ENCODE data around the gene FAM221B. TPM values are rescaled to one million over a fixed set of nuclear protein-coding genes. Genes with fewer than 3 reads are reported as not detected.
A peak's percentile ranks its signal among the peaks of the same experiment; 100 is the strongest.

FAM221B gene
- total RNA-seq, 3 donors from 2014 or later: not detected

DNA sequence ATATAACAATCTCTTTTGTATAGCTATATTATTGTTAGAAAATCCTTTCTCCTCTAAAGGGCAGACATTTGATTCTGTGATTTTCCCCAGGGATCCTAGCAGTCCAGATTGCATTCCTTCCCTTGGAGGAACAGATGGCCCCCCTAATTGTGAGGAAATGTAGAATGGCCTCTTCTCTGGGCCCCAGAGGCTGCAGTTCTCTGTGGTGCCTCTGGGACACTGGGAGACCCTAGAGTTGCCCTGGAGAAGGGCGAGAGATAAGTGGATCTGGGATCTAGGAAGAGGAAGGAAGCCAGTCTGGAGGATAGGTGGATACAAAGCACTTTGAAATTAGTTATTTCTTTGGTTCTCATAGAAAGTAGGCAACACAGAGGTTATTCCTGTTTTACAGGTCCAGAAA, 11.8 kb downstream of the FAM221B start:
- DNase-seq (no peak), ATAC-seq (no peak)
- H3K36me3 Mint-ChIP-seq (ENCODE audit: insufficient read depth): no peaks in the 10 kb centered on the region
- H3K9me3 Mint-ChIP-seq: no peaks in the 10 kb centered on the region
- peaks cover 2% of the 10 kb centered on the region for H3K27me3 Mint-ChIP-seq (ENCODE audit: low read depth)
- H3K4me3 Mint-ChIP-seq: peak overlapping the region; percentile 93
- H3K4me1 Mint-ChIP-seq (ENCODE audit: low read depth): peaks cover 30% of the 10 kb centered on the region

DNA sequence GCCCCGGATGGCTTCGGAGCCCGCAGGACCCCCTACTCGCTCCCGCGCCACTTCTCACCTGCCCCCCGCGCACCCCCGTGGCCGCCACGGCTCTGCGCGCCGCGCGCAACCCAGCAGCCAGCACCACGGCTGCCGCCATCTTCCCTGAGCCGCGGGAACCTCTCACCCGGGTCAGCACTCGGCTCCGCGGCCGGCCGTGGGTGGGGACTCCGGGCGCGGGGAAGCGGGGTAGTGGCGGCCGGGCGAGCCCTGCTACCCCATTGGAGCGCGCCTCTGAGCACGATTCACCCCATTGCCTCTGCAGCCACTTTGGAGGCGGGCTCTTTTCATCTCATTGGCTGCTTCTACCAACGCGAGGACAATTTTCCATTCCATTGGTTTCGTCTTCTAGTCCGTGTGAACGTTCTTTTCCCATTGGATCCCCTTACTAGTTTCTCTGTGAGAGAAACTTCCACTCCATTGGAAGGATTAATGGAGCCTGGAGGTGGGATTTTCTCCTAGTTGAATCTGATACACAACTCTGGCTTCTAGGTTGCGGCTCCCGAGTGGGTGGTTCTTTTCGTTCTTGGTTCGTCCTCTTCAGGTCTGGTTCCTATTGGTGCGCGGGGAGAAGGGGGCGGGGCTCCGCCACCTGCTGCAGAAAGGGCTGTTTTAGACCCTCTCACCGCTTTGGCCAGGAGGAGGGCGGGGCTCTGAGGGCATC, 13.5 kb downstream of the FAM221B start, which contains the start of gene HINT2:
Gene HINT2, minus strand, starts transcription at position 202 of the 703 bp plus-strand sequence. Its CDS starts 63 bp downstream, at position 139.
- peaks cover 32% of the 10 kb centered on the region for H3K4me1 Mint-ChIP-seq (ENCODE audit: low read depth)
- H3K27me3 Mint-ChIP-seq (ENCODE audit: low read depth): peaks cover 2% of the 10 kb centered on the region
- DNase-seq (peak; percentile 95), ATAC-seq (peak; percentile 87 to 90)
- no peaks in the 10 kb centered on the region for H3K9me3 Mint-ChIP-seq
- peak within 1 kb of the TSS; percentile 93 for H3K4me3 Mint-ChIP-seq
- no peaks in the 10 kb centered on the region for H3K36me3 Mint-ChIP-seq (ENCODE audit: insufficient read depth)

DNA sequence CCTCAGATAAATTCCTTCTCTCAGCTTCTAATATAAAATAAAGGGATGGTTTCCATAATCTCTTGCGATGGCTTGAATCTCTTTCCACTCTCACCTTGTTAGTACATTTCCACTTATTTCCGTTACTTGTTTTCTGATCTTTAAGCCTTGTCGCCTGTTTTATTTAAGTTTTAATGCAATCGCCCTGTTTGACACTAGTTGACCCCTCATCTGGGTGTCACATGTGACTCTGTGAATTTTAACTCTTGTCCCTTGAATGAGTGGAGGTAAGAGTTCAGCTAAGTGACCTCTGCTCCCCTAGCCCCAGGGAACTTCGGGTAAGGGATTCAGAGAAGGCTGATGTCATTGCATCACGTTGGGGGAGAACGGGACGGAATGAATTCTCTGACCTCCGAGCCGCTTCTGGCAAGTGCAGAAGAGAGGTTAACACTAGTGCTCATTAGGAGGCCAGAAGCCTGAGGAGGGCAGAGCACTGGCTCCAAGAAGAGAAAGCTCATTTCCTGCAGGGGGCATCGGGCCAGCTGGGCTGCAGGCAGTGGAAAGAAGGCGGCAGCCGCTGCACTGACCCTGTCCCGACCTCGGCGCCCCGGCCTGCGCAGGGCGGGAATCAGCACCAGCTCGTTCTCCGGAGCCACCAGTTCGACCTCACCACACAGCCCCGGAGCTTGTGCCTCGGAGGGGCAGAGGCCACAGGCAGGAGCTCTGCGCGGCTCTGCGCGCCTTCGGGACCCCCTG, 14.3 kb downstream of the FAM221B start:
- peaks cover 2% of the 10 kb centered on the region for H3K27me3 Mint-ChIP-seq (ENCODE audit: low read depth)
- H3K4me1 Mint-ChIP-seq (ENCODE audit: low read depth): peaks cover 32% of the 10 kb centered on the region
- H3K36me3 Mint-ChIP-seq (ENCODE audit: insufficient read depth): no peaks in the 10 kb centered on the region
- H3K4me3 Mint-ChIP-seq: peak overlapping the region; percentile 93
- peak; percentile 2 to 8 for ATAC-seq
- DNase-seq: no peak
- H3K9me3 Mint-ChIP-seq: no peaks in the 10 kb centered on the region

GRCh38 chr9:35813434-35814105, 15.0 kb downstream of the FAM221B start:
- H3K4me3 Mint-ChIP-seq: peak overlapping the region; percentile 93

DNA sequence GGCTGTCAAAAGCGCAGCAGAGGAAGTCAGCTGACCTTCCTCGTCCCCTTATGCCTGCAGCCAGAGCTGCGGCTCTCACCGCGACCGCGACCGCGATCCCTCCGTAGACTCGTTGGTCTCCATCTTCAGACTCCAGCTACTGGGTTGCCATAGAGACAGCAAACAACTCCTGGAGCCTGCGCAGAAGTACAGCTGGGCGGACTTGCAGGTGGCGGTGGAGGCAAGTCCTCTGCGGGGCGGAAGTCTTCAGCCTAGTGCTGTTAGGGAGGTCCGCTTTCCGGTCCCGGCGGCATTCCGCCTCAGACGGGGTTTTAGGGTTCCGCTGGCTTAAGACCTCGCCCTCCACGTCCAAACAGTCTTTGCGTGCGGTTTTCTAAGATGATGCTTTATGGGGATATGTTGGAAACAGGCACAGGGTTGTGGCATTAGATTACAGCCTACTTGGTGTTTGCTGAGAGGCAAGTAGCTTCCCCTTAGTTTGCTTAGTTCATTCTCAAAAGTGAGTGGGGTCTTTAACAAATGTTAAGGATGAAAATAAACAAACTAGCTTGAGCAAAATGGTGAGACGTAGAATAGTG, 16.4 kb downstream of the FAM221B start, which contains the start of gene SPAG8:
Gene SPAG8, minus strand, starts transcription at position 238 of the 578 bp plus-strand sequence. Its CDS starts 115 bp downstream, at position 123.
- Mint-ChIP-seq H3K27me3 (ENCODE audit: low read depth) (no peaks in the 10 kb centered on the region), H3K36me3 (ENCODE audit: insufficient read depth) (peaks cover 3% of the 10 kb centered on the region), H3K4me3 (peak within 1 kb of the TSS; percentile 80), H3K9me3 (no peaks in the 10 kb centered on the region), H3K4me1 (ENCODE audit: low read depth) (peaks cover 32% of the 10 kb centered on the region)
- DNase-seq (peak; percentile 88), ATAC-seq (peak; percentile 65 to 72)

More at GRCh38 chr9:35813434-35814105, 15.0 kb downstream of the FAM221B start:
- no peak for DNase-seq
- H3K36me3 Mint-ChIP-seq (ENCODE audit: insufficient read depth): peaks cover 2% of the 10 kb centered on the region
- peaks cover 32% of the 10 kb centered on the region for H3K4me1 Mint-ChIP-seq (ENCODE audit: low read depth)
- ATAC-seq: no peak
- H3K9me3 Mint-ChIP-seq: no peaks in the 10 kb centered on the region
- no peaks in the 10 kb centered on the region for H3K27me3 Mint-ChIP-seq (ENCODE audit: low read depth)

- DNase-seq (no peak), ATAC-seq (no peak)
- no peaks in the 10 kb centered on the region for H3K27me3 Mint-ChIP-seq (ENCODE audit: low read depth)
- H3K4me3 Mint-ChIP-seq: peak overlapping the region; percentile 80
- H3K36me3 Mint-ChIP-seq (ENCODE audit: insufficient read depth): peaks cover 3% of the 10 kb centered on the region
- H3K4me1 Mint-ChIP-seq (ENCODE audit: low read depth): peaks cover 32% of the 10 kb centered on the region
- no peaks in the 10 kb centered on the region for H3K9me3 Mint-ChIP-seq
Measured at GRCh38 chr9:35811381-35812024, 17.0 kb downstream of the FAM221B start.

DNA sequence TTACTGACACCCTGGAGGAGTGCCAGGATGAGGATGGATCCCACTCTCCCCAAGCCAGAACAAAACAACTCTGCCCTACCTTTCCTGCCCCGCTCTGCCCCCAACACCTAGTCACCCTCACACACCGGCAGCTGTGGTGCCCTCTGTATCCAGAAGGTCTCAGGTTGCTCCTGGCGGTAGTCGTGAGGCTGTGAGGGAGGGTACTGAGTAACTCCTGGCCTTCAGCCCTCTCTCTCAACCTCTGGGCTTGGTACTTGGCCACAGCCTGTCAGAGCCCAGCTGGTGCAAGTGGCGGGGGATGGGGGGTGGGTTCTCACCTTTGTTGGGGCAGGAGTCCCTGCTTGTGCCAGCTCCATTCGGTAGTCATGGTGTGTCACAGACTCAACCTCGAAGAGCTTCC, 18.4 kb downstream of the FAM221B start:
- Mint-ChIP-seq H3K4me1 (ENCODE audit: low read depth) (peaks cover 28% of the 10 kb centered on the region), H3K9me3 (no peaks in the 10 kb centered on the region), H3K4me3 (no peak overlapping the region), H3K27me3 (ENCODE audit: low read depth) (no peaks in the 10 kb centered on the region), H3K36me3 (ENCODE audit: insufficient read depth) (peaks cover 6% of the 10 kb centered on the region)
- DNase-seq: no peak
- no peak for ATAC-seq

DNA sequence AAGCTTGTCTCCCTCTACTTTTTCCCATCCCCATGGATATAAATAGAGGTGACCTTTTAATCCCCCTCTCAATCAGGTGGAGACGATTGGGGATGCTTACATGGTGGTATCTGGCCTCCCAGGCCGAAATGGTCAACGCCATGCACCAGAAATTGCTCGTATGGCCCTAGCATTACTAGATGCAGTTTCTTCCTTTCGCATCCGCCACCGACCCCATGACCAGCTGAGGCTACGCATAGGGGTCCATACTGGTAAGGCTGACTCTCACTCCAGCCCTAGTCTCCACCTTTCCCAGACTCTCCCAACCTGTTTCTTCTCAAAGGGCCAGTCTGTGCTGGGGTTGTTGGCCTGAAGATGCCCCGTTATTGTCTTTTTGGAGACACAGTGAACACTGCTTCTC, 20.1 kb downstream of the FAM221B start:
- peaks cover 9% of the 10 kb centered on the region for H3K36me3 Mint-ChIP-seq (ENCODE audit: insufficient read depth)
- no peak overlapping the region for H3K4me3 Mint-ChIP-seq
- H3K4me1 Mint-ChIP-seq (ENCODE audit: low read depth): peaks cover 19% of the 10 kb centered on the region
- no peaks in the 10 kb centered on the region for H3K27me3 Mint-ChIP-seq (ENCODE audit: low read depth)
- DNase-seq: no peak
- H3K9me3 Mint-ChIP-seq: no peaks in the 10 kb centered on the region
- ATAC-seq: no peak

- DNase-seq (no peak), ATAC-seq (no peak)
- no peak overlapping the region for H3K4me3 Mint-ChIP-seq
- H3K27me3 Mint-ChIP-seq (ENCODE audit: low read depth): no peaks in the 10 kb centered on the region
- no peaks in the 10 kb centered on the region for H3K4me1 Mint-ChIP-seq (ENCODE audit: low read depth)
- H3K9me3 Mint-ChIP-seq: no peaks in the 10 kb centered on the region
- peaks cover 19% of the 10 kb centered on the region for H3K36me3 Mint-ChIP-seq (ENCODE audit: insufficient read depth)
Measured at GRCh38 chr9:35806101-35806500, 22.4 kb downstream of the FAM221B start.

- H3K36me3 Mint-ChIP-seq (ENCODE audit: insufficient read depth): peaks cover 29% of the 10 kb centered on the region
Measured at GRCh38 chr9:35801328-35802128, 27.0 kb downstream of the FAM221B start.

GRCh38 chr9:35800530-35800929, 28.0 kb downstream of the FAM221B start:
- H3K9me3 Mint-ChIP-seq: no peaks in the 10 kb centered on the region
- peaks cover 29% of the 10 kb centered on the region for H3K36me3 Mint-ChIP-seq (ENCODE audit: insufficient read depth)
- ATAC-seq (no peak), DNase-seq (no peak)
- H3K4me1 Mint-ChIP-seq (ENCODE audit: low read depth): peaks cover 14% of the 10 kb centered on the region
- H3K4me3 Mint-ChIP-seq: no peak overlapping the region
- H3K27me3 Mint-ChIP-seq (ENCODE audit: low read depth): no peaks in the 10 kb centered on the region

More at GRCh38 chr9:35801328-35802128, 27.0 kb downstream of the FAM221B start:
- ATAC-seq: no peak
- no peak overlapping the region for H3K4me3 Mint-ChIP-seq
- H3K4me1 Mint-ChIP-seq (ENCODE audit: low read depth): peaks cover 14% of the 10 kb centered on the region
- no peaks in the 10 kb centered on the region for H3K9me3 Mint-ChIP-seq
- H3K27me3 Mint-ChIP-seq (ENCODE audit: low read depth): no peaks in the 10 kb centered on the region
- DNase-seq: no peak

GRCh38 chr9:35798658-35799374, 29.7 kb downstream of the FAM221B start:
- Mint-ChIP-seq H3K36me3 (ENCODE audit: insufficient read depth) (peaks cover 24% of the 10 kb centered on the region), H3K4me3 (no peak overlapping the region), H3K27me3 (ENCODE audit: low read depth) (no peaks in the 10 kb centered on the region), H3K4me1 (ENCODE audit: low read depth) (peaks cover 20% of the 10 kb centered on the region), H3K9me3 (no peaks in the 10 kb centered on the region)
- DNase-seq: no peak
- ATAC-seq: peak; percentile 99

All from activated T-cell treated with anti-CD3 and anti-CD28 coated beads, Interleukin-2, amount 50 U/mL, for 4 hours (primary cell).